GM10266 (cell line): ENCODE results near the gene EXOC6.

ENCODE experiments used
- DNase-seq: peaks from one replicate; pipeline ENCODE4 v3.0.0; 2012; ENCODE audit errors: extremely low spot score
- CTCF ChIP-seq: IDR thresholded peaks from 2 replicates; pipeline ENCODE4 v1.5.1; 2012; ENCODE audit warnings: mild to moderate bottlenecking, low read depth; ENCODE audit not compliant: control insufficient read depth, insufficient read depth; ENCODE audit errors: missing control alignments

Gene EXOC6

GRCh38 chr10:93103953-93104352, 255.6 kb downstream of the EXOC6 start:
- DNase-seq, result no peak
- TF ChIP-seq CTCF, result no peak

- no peak for DNase-seq
- no peak for TF ChIP-seq CTCF
Measured at GRCh38 chr10:93106631-93107072, 258.3 kb downstream of the EXOC6 start.
